Measurements from ENCODE around the gene FUT1.

DNA sequence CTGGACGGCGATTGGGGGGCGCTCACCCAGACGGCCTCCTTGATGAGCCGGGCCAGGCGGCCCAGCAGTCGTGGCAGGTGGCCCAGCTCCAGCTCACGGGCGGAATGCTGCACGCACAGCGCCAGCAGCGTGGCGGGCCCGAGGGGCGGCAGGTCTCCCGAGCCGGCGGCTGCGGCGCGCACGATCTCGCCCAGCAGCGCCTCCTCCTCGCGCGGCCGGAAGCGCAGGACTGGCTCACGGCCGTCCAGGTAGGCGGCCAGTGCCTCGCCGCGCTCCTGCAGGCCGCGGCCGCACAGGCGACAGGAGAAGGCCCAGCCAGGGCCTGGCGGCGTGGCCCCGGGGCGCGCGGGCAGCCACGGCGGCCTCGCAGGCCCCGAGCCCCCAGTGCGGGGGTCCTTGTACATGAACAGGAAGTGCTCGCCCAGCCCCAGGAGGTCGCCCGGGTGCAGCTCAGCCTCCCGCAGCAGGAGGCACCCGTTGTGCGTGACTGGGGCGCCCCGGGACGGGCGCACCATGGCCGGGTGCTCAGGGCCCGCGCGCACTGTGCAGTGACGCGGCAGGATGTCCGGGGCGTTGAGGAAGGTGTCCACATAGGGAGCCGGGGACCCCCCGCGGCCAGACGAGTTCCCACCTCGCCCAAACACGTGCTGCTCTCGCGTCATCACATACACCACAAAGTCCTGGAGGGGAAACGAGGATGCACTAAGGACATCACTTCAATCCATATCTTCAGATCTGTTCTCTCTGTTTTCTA is 23.4 kb downstream of the FUT1 start:
- TF ChIP-seq EZH2 (IDR thresholded peaks at IDR 0.05; ENCODE audit: low read length), result no peak
- TF ChIP-seq, protein P1, sequence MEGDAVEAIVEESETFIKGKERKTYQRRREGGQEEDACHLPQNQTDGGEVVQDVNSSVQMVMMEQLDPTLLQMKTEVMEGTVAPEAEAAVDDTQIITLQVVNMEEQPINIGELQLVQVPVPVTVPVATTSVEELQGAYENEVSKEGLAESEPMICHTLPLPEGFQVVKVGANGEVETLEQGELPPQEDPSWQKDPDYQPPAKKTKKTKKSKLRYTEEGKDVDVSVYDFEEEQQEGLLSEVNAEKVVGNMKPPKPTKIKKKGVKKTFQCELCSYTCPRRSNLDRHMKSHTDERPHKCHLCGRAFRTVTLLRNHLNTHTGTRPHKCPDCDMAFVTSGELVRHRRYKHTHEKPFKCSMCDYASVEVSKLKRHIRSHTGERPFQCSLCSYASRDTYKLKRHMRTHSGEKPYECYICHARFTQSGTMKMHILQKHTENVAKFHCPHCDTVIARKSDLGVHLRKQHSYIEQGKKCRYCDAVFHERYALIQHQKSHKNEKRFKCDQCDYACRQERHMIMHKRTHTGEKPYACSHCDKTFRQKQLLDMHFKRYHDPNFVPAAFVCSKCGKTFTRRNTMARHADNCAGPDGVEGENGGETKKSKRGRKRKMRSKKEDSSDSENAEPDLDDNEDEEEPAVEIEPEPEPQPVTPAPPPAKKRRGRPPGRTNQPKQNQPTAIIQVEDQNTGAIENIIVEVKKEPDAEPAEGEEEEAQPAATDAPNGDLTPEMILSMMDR (optimal IDR thresholded peaks at IDR 0.05 in 1 of 3, IDR thresholded peaks at IDR 0.05 in 1 of 3, conservative IDR thresholded peaks at IDR 0.05 in 1 of 3; ENCODE audit: extremely low read depth in 1 of 3, insufficient read depth in 2 of 3, low read length in 3 of 3), result peak in 2 of 3 experiments; percentile 4 to 34
